Activated CD4-positive, alpha-beta T cell treated with anti-CD3 and anti-CD28 coated beads for 1 hour (primary cell): Measurements from ENCODE around the gene AKAP13.
"Not testable (repeated sequence)": the region's sequence is repeated elsewhere in the genome, so short reads cannot be mapped to it uniquely, and the experiment has no call there.

Source experiments
- DNase-seq: peaks from one replicate; pipeline ENCODE4 v3.0.0-alpha.2; 2020

AKAP13 gene

DNA sequence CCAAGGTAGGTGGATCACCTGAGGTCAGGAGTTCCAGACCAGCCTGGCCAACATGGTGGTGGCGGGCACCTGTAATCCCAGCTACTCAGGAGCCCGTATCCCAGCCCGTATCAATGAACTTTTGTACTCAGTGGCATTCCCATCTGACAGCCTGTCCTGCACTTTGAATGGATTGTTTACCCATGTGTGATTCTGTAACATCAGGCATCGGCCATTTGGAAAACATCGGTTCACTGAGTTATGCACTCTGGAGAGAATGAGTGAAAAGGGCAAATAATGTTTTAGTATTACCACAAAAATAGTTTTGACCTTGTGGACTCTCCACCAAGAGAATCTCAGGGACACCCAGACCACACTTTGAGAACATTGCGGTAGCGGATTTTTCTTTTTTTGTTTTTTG lies 400.7 kb downstream of the AKAP13 start:
- no peak for DNase-seq

DNA sequence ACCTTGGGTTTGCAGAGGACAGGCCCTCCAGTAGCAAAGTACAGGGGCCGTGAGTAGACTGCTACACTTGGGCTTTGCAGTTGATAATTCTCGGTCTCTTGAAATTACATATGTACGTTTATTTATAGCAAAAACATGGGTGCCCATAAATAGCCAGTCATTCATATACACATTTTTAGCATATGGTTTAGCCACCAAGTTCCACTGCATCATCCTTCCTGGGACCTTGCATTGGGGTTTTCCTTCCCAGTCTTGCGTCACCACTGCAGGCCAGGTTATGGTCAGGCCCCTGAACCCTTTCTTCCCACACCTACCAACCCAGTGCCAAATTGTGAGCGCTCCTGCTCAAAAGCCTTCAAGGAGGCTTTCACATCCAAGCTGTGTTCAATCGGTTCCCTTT lies 401.7 kb downstream of the AKAP13 start:
- DNase-seq, result no peak

DNA sequence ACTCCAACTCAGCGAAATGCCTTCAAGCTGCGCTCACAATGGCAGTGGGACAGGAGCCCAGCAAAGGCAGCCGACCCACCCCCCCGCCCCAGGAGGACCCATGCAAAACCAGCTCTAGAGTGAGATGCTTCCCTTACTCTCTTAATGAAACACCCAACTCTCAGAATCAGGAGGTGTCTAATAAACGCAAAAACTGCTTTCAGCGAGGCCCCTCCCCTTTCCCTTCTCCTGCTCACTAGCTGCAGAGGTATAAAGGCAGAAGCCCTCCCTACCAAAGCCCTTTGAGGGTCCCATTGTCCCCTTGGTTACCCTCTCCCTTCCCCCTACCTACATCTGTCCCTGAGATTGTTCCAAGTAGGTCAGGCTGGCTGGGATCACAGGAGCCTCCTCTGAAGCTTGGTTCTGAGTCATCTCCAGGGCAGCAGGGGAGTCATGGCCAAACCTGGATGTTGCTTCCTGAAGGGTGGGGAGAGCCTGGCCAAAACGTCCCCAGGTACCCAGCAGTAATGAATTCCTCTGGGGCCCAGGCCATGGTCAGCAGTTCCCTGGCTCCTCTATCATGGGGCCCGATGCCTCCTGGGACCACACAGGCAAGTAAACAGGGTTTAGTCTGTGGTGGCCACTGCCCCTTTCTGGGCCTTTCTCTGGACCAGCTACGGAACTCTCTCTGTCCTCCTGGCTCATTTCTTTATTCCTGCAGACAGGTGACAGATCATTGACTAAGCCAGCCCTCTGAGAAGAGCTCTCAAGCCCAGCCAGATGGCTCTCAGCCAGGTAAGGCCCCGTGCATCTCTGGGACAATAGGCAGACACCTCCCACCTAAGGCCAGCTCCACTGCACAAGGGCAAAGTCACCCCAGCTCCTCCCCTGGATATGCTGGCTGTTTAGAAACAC lies 405.7 kb downstream of the AKAP13 start:
- DNase-seq, result no peak

DNA sequence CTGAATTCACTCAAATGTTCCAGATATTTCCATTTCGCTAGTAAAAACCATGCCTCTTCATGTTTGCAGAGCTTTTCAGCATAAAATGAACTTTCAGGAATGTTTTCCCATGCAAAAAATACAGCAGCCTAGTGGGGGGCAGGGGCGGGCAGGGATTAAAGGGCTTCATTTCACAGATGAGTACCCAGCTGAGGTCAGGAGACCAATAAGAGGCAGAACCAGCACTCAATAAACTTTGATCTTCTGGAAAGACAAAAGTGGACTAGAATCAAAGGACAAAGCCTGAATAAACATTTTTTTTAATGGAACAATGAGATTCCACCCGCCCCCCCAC lies 406.3 kb downstream of the AKAP13 start:
- DNase-seq, result no peak

DNA sequence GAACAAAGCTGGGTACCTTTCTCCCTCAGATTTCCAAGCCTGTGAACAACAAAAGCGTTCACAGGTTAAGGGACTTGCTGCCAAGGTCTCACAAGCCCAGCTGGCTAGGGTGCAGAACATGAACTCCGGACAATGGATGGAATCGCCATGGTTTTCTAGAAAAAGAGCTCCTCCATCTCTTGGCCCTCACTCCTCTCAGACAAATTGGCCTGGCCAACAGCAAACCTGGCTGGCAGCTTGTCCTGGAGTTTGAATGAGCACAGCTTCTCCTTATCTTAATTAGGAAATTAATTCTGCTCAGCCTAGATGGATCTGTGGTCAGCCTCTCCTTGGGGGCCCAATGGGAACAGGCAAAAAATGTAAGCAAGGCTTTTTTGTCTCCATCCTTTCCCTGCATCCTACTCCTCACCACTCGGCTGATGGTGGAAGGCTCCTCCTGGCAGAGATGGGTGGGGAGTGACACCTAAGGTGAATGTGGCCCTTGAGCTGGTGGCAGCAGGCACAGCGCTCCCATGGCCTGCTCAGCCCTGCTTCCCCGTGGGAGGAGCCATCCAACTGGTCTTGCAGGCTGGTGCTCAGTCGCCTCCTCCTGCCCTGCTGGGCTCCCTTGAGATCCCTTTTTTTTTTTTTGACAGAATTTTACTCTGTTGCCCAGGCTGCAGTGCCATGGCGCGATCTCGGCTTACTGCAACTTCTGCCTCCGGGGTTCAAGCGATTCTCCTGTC lies 408.5 kb downstream of the AKAP13 start:
- no peak for DNase-seq

DNA sequence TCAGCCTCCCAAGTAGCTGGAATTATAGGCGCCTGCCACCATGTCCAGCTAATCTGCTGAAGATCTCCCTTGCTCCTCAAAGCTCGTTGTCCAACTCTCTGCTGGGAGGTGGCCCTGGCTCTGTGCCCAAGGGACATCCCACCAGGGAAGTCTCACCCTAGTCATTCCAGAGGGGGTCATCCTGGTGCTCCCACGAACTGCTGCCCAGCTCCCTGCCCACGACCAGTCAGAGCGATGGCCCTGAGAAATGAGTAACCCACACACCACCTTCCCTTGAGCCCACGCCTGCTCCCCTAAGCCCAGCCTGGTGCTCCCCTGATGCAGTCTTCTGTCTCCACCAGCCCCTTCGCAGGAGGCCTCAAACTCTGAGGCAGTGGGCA lies 409.1 kb downstream of the AKAP13 start:
- no peak for DNase-seq

DNA sequence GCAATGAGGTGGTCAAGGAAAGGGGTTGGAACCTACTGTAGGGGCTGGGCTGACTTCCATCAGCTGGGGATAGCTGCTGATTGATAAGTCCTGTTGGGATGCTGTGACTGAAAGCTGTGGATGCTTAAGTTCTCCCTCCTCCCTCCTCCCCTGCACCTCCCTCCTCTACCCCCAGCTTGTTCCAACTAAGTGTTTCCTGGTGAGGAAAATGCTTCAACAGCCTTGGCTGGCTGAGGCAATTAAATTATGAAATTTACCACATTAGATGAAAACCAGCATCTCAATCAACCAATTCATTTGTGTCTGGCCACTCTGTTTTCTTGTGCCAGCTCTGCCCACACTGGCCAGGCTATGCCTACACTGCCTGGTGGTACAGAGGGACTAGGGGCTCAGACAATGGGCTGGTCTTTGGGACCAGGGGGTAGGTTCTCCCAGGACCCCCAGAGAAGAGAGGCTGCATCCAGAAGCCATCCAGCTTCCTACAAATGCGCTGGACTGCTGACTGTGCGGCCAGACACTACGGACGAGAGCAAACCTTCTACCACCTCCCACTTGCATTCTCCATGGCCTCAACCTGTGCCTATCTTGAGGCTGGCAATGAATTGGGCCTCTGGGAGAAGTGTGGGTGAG lies 411.8 kb downstream of the AKAP13 start:
- DNase-seq, result no peak

DNA sequence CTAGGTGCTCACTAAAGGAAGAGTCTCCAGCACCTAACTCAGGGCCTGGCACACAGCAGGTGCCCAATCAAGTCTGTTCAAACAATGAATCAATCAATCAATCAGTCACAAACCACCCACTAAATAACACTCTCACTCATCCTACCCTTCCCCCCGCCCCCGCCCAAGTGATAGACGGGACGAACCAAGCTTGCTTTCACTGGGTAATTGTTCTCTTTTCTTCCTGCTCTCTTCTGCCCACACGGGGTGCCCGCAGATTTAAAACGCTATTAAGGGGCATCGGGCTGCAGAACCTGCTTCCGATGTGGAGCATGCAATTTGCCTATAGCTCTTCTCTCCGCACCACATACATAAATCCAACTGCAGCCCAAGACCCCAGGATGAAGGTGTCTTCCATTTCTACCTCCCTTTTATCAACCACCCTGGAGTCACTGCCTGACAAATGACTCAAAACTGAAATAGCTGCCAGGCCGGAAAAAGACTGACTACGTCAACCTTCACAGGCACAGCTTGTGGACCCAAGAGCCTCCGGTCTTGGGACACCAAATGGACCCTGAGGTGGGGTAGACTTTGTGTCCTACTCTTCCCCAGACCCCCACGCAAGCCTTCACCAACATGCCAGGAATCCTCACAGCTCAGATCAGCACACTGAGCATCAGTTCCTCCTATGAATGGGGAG lies 412.6 kb downstream of the AKAP13 start:
- no peak for DNase-seq

DNA sequence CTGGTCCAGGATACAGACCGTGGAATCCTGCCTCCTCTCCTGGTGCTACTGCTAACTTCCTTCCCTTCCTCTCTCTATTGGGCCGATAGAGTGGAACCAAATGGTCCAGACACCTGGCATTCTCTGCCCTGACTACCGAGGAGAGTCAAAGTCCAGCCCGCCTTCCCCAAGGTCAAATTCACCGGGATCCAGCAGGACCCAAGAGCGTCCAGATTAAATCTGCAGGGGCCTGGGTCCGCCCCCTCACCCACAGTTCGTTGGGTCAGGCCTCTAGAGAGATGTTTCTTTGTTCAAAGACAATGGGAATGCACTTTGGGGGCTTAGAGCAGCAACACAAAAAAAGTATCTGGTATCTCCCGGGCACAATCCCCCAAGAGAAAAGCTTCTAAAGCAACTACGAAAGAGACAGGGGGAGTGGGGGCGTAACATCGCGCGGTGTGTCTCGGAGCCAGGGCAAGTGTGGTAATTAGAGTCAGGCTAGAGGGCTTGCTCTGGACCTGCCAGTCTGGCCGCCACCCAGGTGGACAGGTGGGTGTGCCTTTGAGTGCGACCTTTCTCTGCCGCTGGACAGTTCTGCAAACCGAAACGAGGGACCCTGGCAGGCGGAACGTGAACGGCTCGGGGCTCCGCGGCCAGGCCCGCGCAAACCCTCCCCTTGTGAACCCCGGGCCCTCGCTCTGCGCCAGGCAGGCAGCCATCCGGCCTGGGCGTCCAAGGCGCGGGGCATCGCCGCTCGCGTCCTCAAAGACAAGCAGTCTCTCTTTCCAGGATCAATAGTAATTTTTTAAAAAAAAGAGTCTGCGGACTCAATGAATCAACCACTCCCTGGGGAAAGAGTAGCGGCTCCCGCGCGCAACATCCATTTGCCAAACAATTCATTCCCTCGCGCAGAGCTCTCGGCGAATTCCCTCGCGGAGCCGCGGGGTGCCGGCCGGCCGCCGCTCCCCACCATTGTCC lies 413.5 kb downstream of the AKAP13 start:
- DNase-seq, result peak; percentile 19

DNA sequence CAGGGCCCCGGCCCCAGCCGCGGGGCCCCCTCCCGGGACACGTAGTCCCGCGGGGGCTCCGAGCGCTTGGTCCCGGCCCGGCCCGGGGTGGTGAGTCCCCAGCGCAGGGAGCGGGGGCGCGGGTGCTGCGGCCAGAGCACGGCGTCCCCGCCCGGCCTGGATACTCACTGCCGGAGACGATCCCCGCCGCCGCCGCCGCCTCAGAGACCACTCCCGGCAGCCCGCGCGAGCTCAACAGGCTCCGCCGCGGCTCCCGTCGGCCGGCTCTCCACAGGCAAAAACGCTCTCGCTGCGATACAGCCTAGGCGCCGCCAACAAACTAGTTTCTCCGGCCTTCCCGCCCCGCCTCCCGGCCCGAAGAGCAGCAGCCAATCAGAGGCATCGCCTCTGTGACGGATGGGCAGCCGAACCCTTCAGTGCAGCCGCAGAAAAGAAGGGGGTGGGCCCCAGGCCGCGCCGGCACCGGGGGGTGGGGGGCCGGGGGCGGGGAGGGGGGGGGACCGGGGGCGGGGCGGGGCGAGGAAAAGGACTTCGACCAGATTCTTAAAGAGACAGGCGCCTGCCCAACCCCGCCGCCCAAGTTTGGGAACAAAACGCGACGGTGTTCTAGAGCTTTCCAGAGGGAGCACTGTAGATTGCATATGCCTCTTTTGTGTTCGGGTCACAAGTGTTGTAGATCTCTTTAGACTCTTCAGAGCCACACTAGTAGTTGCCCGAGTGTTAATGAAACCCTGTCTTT lies 414.4 kb downstream of the AKAP13 start, which contains the start of gene KLHL25:
Gene KLHL25 (minus strand): TSS at position 328 of the 739 bp plus-strand sequence. CDS start 25,115 bp downstream, outside the sequence.
- DNase-seq, result peak; percentile 89

DNA sequence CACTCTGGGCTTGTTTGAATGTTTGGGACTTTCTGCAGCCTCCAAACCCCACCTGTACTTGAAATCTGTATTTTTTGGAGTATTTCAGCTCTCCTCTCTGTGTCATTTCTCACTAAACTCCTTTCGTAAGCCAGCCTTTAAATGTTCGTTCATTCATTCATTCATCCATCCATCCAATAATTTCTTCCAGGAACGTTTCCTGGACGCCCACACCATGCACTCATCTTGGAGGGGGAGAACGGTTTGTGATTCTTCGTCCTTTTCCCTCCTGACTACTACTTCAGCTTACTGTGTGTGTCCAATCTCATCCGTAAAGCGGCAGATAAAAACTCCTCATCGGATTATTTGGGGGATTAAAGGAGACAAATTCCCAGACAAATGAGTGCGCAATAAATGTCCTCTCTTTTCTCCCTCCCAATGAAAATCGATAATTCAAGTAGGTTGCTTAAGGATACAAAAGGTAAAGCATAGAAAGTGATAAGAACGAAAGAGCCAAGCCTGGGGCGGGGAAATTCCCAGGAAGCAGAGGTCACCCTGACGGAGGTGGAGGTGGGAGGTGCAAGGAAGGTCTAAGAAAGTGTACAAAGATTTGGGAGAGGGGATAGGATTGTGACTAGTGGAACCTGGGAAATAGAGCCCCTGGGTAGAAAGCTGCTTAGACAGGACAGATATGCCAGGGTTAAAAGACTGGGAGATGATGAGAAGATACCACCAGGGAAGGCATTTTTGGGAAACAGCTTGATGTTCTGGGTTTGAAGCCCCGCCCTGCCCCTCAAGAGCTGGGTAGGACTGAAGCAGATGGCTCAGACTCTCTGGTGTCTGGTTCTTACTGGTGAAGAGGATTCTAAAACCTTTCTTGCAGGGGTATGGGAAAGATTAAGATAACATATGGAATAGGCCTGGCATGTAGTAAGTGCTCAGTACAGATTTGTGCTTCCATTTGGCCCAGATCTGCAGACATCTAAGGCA lies 415.2 kb downstream of the AKAP13 start:
- DNase-seq, result no peak

DNA sequence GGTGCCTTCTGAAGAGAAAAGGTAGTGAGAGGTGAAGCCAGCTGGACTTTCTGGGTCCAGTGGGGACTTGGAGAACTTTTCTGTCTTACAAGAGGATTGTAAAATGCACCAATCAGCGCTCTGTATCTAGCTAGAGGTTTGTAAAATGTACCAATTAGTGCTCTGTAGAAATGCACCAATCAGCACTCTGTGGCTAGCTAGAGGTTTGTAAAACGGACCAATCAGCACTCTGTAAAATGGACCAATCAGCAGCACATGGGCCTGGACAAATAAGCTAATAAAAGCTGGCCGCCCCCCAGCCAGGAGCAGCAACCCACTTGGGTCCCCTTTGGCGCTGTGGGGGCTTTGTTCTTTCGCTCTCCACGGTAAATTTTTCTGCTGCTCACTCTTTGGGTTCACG lies 416.0 kb downstream of the AKAP13 start:
- not testable (repeated sequence) for DNase-seq
